Endometrial microvascular endothelial cells (primary cell): ENCODE data around the gene FRK. TPM values are rescaled to one million over a fixed set of nuclear protein-coding genes. Genes with fewer than 3 reads are reported as not detected.

Source experiments
- total RNA-seq: library from RNA; depleted of rRNA; stranded (reverse); fragments of >200 nt; gene quantifications from one replicate; pipeline ENCODE4 v1.2.3, GENCODE V29; 2015; ENCODE audit errors: inconsistent ontology term

The FRK gene
- total RNA-seq, 1 donor from 2014 or later = not detected

Other genes with a start within 250 kb of the FRK start
- gene NT5DC1, start 40.0 kb upstream of the FRK start, total RNA-seq = 9.7 TPM
- not detected for gene COL10A1, start 65.2 kb upstream of the FRK start, total RNA-seq
- gene TSPYL4, start 193.2 kb upstream of the FRK start, total RNA-seq = 21.4 TPM
- gene TSPYL1, start 219.0 kb upstream of the FRK start, total RNA-seq = 59.1 TPM